GM21423 (cell line): ENCODE measurements around the gene DLG1.
A peak's percentile ranks its signal among the peaks of the same experiment; 100 is the strongest.

ENCODE experiments used
- ATAC-seq: cut with Tn5 transposase; IDR thresholded peaks from one replicate; pipeline ENCODE4 v1.9.1; 2021; ENCODE audit warnings: mild to moderate bottlenecking, moderate library complexity; ENCODE audit not compliant: unreplicated experiment

The DLG1 gene

GRCh38 chr3:197298341-197298944, at the start of gene DLG1:
TSS of gene DLG1 (minus strand) at chr3:197298612. CDS start at chr3:197297204, 1,408 bp downstream.
- peak; percentile 52 for ATAC-seq

GRCh38 chr3:197348014-197348413, 49.6 kb upstream of the DLG1 start:
- no peak for ATAC-seq

GRCh38 chr3:197345390-197345789, 47.0 kb upstream of the DLG1 start:
- no peak for ATAC-seq

- ATAC-seq, result no peak
These were observed 46.3 kb upstream of the DLG1 start for GRCh38 chr3:197344582-197345318.

GRCh38 chr3:197343656-197344408, 45.4 kb upstream of the DLG1 start:
- no peak for ATAC-seq

DNA sequence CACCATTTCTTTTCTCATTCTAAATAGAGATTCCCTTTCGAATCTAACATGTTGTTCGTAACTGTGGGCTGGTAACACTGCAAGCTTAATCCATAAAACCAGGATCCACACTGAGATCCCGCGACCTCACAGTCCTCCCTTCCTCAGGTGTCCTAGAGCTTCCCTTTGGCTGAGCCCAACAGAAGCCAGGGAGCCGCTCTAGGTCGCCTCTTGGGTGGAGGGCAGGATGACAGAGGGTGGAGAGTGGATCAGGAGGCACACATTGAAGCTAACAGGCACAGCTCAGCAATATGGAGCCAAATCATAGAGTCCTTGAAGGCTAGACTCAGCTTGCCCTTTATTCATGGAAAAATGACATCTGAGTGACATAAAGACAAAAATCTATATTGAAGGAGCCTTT, 44.7 kb upstream of the DLG1 start:
- no peak for ATAC-seq

- ATAC-seq, result no peak
These were observed 42.1 kb upstream of the DLG1 start for GRCh38 chr3:197340521-197340871.

DNA sequence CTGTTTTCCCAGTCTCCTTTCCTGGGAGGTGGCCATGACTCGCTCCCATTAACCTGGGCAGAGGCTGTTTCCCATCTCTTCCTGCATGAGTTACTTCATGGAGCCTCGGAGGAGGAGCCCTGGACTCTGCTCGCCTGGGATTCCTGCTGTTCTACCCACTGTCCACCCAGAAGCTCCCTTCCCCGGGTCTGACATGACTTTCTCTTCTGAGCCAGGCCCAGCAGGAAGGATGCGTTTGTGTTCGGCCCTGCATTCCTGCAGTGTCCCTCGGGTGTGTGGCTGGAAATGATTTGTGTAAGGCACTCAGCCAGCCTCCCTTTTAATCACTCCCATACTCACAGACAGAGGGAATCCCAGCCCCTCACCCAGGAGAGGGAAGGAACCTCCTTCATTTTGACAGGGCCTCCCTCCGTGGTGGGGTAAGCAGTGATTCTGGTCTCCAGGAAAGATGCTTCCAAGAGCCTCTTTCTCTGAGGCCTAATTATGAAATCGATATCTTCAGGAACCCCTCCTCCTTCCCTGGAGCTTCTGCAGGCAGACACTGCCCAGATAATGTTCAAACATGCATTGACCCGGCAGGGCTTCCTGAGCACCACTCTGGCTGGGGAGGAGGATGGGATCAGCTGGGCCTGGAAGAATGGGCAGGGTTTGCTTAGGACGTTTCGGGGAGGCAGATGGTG, 41.6 kb upstream of the DLG1 start:
- no peak for ATAC-seq

DNA sequence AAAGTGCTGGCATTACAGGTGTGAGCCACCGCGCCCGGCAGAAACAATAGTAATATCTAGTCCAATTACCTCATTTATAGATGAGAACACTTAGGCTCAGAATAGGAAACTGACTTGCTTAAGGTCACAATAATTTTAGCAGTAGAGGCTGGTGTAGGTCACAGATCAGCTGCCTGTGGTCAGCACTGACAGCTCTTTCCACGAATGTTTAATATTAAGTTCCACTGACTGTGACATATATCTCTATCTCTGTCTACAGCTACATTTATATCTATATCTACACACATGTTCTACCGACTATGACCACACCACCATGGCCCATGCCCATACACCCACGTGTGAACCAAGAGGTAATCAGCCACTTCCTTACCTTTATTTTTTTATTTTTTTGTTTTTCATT, 40.2 kb upstream of the DLG1 start:
- no peak for ATAC-seq

DNA sequence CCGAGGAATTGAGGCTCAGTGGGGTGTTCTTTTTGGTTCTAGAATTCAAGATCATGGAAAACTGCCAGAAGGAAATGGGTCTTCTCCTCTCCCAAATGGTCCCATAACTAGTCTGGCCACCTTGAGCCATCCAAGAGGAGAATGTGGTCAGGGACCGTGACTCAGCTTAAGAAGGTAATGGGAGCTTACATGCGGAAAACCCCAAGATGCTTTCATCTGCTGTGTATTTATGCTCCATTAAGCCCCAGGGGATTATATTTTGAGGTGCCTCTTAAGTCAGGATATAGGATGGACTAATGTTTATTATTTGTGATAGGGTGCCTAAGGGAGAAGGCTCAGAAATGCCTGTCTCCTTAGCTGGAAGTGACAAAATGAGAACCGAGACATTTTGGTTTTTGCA, 39.2 kb upstream of the DLG1 start:
- ATAC-seq, result no peak

DNA sequence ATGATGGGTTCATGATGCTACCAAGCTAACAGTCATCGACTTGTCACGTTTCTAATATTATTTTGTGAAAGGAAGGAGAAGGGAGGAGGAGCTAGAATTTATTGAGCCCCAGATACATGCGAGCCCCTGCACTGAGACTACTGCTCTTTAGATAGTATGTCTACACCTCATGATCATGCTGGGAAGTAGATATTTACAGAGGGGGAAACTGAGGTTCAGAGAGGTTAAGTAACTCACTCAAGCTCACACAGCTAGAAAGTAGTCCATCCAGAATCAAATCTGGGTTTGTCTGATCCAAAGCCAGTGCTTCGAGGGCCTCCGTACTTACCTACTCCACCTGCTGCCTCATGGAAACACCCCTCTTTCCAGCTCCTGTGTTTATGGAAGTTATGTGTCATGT, 38.8 kb upstream of the DLG1 start:
- no peak for ATAC-seq

GRCh38 chr3:197336348-197336747, 37.9 kb upstream of the DLG1 start:
- ATAC-seq, result no peak

DNA sequence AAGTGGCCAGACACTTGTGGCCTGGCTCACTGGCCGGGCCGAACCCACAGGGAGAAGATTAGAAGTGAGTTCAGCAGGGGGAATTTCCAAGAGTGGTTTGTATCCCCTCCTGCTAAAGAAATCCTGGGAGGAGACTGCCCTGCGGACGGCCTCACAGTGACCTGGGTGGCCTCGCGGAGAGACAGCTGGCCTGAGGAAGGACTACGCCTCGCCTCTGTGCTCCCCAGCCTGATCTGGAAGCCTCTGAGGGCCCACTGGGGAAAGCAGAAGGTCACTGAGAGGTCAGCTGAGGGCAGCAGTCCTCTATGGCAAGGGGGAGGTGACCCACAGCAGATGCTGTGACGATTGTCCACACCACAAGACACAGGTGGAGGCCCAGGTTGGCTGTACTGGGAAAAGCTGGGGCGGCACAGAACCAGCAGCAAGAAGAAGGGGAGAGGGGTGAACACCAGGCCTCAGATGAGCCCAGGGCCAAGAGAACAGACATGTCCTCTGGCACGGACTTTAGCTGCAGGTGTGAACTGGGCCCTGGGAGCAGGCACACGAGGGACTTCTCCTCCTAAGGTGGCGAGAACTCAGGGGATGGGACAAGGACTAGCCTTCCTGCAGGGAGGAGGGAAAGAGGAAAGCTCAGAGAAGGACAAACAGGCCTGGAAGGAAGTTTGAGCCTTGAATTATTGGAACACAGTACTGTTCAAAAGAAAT, 37.2 kb upstream of the DLG1 start:
- ATAC-seq, result no peak

- no peak for ATAC-seq
These were observed 35.7 kb upstream of the DLG1 start for GRCh38 chr3:197333901-197334639.

GRCh38 chr3:197331131-197331530, 32.7 kb upstream of the DLG1 start:
- ATAC-seq, result no peak

DNA sequence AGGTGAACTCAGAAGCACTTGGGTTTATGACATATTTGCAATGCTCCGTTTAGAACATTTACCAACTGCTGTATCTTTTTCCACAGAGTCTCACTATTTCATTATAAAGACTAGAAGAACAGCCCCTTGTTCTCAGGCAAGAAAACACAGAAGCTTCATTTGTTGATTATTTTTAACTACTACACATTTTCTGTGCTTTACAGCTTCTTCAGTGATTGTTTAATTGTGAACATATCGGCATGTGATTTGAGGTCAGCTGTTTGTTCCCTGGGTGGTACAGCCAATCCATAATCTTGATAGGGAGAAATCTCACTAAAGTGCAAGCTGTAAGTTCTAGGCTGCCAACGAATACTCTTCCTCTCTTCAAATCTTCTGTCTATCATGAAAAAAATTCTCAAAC, 31.0 kb upstream of the DLG1 start:
- no peak for ATAC-seq

DNA sequence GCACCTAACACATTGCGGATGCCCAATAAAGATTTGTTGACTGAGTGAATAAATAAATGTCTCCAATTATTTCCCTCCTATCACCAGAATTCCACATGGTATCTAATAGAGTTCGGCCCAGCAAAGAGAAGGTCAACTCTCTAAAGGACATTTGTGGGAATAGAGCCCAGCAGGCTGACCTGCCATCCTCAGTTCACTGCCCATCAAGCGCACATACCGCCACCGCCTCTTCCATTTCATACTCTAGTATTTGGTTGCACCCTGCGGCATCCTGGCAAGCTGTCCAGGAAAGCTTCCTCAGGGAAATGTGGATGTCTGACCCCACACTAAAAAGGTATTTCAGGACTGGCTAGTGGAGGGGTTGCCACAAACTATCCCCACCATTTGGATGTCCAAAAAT, 29.8 kb upstream of the DLG1 start:
- ATAC-seq, result no peak

GRCh38 chr3:197327701-197328100, 29.3 kb upstream of the DLG1 start:
- ATAC-seq, result no peak

DNA sequence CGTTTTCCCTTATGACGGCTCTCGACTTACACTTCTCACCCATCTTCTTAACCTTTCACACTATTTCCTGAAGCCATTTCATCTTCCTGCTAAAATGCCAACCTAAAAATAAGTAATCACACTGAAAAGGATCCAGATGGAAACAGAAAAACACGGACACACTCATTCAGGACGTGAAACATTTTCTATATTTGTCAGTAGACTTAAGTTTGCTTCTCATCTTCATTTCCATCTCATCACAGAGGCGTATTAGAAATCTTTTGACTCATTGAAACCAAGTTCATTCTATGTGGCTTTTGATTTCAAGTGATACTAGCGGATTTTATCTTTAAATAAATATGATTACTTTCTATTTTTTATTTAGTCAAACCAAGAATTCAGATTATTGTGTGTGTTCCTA, 27.4 kb upstream of the DLG1 start:
- no peak for ATAC-seq

GRCh38 chr3:197322149-197322548, 23.7 kb upstream of the DLG1 start:
- no peak for ATAC-seq
